GM19035 (cell line): ENCODE data around the gene ASF1B.
"Not testable (repeated sequence)": the region's sequence is repeated elsewhere in the genome, so short reads cannot be mapped to it uniquely, and the experiment has no call there.

Experiments
- ATAC-seq: cut with Tn5 transposase; IDR thresholded peaks from one replicate; pipeline ENCODE4 v1.9.1; 2021; ENCODE audit not compliant: unreplicated experiment

The ASF1B gene

DNA sequence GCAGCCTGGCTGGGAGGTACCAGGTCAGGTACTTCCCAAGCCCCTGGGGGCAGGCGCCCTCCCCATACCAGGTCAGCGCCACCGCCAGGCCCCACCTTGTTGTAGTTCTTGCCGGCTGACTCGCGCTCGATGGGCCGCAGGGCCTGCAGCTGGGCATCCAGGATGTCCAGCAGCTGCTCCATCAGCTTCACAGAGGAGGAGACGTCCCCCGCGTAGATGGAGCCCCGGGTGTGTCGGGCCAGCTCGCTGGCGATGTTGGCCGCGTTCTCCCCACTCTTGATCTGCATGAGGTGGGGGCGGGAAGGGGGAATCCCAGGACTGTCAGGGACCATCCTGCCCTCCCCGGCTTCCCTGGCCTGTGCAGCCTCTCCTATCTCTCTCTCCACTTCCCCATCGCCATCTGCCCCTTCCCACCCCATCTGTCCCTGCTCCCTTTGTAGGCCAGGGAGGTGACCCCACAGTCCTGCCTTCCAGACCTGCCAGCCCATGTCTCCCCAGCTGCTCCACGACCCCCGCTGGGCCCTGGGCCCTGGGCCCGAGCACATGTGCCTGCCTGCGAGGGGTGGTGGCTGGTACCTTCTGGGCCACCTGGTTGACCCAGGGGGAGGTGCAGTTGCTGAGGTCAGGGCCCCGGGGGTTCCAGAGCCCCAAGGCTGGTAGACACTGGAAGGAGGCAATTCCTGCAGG is 23.8 kb upstream of the ASF1B start:
- no peak for ATAC-seq

DNA sequence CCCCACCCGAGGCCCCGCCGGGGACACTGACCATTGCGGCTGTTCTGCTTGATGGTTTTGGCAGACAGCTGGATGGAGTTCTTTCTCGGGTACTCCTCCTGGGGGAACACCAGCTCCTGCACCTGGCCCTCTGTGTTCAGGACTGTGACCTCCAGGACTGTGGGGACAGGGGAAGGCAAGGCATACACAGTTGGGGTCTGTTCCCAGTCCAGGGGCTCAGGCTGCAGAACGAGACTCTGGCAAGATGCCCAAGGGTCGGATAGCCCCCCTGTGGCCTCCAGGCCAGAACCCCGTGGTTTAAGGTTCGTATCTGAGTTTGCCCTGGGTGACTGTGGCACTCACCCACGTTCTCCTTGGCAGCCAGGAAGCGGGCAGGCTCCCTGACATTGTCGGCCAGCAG is 22.7 kb upstream of the ASF1B start:
- no peak for ATAC-seq

DNA sequence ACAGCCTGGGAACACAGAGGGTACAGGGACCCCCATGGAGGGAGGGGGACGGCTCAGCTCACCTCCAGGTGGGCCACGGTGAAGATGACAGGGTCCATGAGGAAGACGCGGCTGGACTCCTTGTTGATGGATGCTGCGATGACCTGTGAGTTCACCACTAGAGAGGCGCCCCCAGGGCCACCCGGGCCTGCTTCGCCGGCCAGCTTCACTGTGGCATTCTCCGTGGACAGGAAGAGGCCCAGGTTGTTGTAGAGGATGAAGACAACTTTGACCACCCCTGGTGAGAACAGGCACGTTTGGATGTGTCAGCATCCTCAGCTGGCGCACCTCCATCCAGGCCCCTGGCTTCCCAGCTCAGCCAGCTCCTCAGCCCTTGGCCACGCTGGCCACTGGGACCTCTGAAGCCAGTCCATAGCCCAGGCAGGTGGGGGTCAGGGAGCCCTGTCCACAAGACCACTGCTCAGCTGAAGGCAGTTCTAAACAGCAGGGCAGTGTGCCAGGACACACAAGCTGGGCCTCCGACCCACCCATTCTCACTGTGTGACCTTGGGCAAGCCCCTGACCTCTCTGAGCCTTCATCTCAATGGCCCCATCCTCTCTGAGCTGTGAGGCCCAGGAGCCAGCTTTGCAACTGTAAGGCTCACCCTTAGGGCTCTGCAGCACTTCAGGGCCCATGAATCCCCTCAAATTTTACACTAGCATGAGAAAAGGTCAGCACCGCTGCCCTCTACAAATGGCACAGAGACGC is 22.1 kb upstream of the ASF1B start:
- ATAC-seq, result no peak

DNA sequence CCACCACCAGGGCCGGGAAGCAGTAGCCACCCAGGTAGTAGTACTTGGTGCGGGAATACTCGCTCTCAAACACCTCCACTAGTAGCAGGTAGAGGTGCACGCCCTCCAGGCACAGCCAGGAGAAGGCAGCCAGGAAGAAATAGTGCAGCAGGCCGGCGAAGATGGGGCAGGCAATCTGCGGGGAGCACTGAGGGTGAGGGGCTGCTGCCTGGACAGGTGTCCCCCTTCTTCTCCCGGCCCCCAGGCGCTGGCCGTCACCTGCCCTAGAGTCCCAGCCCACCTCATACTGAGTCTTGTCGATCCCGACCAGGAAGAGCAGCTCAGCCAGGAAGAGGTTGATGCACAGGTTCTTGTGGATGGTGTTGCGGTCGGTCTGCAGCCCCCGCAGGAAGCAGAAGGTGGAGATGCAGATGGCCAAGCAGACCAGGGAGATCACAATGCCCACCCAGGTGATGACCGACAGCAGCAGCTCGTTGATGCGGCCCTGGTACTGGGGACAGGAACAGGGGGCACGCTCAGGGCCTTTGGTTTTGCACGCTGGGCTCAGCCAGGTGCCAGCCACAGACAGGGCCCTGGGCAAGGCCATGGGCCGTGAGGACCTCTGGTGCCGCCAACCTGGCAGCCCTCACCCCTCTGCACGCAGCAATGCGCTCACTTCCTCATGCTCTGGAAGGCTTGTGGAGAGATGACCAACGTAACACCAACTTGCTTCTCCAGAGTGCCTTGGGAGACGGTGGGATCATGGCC is 20.8 kb upstream of the ASF1B start:
- ATAC-seq, result no peak

DNA sequence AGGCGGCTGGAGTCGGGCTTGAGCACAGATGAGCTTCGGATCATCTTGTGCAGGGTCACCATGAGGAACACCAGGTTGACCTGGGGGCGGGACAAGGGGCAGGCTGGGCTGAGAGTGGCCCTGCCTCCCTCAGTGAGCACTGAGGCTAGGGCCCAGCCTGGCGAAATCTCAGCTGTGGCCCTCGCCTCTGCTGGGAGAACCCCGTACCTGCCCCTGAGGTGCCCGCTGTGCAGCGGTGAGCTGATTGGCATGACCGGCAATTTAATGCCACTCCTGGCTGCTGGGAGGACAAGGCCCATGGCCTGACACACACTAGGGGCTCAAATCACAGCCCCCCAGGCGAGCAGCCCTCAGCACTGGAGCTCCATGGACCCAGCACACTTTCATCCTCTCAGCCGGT is 19.7 kb upstream of the ASF1B start:
- no peak for ATAC-seq

DNA sequence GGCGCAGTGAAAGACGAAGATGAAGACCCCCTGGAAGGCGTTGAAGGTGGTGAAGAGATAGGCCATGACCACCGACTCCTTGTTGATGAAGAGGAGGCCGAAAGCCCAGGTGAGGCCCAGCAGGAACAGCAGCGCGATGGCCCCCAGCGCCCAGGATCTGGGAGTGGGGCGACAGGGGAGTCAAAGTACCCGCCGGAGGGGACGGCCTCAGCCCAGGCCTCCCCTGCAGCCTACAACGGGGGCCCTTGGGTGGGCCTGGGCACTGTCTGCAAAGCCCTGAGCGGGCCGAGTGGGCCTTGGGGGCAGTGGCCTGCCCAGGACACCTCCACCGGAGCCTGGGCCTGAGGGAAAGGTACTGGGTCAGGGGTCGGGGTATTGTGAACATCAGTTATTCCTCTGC is 19.0 kb upstream of the ASF1B start:
- ATAC-seq, result no peak

DNA sequence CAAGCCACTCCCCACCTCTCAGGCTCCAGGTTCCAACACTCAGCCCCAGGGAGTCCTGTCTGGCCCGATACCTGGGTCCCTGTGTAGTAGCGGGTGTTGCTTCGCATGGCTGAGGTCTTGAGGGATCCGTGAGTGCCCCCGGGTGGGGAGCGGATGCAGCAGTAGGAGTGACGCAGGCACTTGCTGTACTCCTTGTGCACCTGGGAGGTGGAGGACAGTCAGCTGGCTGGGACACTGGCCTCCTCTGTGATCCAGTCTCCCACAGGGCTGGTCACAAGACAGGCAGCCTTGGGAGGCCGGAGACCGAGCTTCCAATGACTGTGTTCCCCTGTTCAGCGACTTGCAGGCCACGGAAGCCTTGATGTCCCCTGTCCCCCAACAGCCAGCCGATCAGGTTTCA is 16.3 kb upstream of the ASF1B start:
- no peak for ATAC-seq

DNA sequence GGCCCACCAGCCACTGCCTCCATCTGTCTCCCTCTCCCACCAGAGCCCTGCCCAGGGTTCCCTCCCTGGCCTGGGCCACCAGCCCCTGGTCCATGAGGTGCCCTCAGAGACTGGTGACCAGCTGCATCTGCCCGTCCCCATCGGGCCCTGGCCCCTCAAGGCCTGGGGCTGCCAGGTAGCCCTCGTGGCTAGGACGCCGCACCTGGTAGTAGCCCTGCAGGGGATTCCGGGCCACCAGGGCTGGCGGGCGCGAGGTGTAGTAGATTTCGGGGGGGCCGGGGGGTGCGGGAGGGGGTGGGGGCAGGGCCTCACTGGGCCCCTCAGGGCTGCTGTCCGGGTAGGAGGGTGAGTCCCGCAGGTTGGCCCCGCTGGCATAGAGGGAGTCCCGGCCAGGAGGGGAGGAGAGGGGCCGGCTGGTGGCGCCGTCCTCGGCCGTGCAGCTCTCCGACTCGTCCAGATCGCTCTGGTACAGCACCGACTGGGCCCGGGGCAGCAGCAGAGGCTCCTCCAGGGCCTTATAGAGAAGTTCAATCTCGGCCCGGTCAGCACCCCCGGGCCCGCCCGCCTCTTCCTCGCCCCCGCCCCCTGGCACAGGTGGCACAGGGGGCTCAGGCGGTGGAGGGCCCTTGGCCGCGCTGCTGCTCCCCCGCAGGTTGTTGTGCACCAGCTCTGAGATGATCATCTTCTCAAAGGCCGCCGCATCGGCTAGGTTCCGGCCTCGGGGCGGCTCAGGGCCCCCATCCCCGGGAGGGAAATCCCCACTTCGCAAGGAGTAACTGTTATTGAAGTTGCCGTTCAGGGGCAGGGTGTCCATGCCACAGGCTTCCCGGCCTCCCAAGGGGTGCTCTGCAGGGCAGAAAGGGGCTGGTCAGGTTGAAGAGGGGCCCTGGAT is 14.6 kb upstream of the ASF1B start:
- ATAC-seq, result no peak

DNA sequence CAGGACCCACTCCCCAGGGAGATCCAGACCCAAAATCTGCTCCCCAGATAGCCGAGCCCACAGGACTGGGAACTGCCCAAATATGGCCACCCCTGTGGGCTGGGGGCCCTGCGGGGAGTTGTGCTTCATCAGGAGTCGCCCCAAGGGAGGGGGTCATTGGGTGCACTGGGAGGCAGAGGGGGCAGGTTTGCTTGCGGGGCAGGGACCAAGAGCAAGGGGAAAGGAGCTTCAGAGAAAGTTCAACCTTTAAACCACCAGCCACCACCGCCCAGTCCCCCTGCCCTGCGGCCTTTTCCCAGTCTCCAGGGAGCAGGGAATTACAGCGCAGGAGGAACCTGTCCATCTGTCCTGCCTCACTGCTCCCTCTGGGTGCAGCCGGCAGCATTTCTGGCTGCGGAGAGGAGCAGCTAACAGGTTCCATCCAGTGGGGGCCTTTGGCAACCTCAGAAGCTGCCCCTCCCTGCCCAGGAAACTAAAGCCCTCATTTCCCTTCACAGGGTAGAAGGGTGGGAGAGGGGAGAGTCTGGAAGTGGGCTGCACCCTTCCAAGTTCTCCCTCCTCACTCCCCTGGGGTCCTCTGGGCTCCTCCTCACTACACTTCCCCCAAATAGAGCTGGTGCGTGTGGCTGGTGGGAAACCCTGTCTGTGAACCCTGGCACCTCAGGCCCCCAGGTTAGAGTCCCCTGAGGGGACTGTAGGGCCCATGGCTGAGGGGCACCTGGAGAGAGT is 13.8 kb upstream of the ASF1B start:
- ATAC-seq, result no peak

DNA sequence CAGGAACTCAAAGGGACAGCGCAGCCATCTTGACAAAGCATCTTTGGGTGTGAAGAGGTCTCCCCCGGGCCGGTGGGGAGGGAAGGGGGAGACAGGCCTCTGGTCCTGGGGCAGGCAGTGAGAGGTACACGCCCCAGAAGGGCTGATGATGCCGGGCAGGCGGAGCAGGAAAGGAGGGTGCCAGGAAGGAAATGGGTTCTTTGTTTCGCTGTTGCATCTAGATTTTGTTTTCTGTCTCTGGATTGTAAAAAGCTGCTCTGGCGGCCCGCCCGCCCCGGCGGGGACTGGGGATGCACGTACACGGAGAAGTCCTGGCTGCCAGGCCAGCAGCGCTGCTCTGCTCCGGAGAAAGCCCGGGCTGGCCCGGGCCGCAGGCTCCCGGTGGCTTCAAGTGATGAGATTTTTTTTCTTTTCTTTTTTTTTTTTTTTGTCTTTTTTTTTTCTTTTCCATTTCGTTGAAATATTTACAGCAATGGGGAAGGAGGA is 13.2 kb upstream of the ASF1B start:
- ATAC-seq, result no peak

DNA sequence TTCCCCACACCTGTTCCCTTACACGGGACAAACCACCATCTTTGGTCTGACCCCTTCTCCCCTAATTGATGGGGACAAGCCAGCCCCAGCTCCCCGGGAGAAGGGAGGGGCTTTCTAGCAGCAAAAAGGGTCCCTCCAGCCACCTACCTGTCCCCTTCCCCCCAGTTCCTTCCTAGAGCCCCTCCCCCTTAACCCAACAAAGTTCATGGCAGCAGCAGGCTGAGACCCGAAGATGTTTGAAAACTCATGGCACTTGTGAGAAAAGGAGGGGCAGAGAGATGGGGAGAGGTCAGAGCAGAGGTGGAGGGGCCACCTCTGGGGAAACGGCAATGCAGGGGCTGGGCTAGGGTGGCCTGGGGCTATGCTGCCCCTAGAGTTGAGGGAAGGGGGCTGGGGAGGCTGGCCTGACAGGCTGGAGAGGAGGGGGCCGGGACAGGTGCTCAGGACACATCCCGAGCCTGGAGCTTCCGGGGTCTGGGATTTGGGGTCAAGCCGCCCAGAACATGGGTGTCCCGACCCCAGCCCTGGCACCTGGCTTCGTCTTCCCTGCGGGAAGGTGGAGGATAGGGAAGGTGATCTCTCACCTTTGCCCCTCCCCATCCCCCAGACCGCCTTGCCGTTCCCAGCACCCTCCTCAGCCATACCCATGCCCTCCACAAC is 12.5 kb upstream of the ASF1B start:
- ATAC-seq, result no peak

DNA sequence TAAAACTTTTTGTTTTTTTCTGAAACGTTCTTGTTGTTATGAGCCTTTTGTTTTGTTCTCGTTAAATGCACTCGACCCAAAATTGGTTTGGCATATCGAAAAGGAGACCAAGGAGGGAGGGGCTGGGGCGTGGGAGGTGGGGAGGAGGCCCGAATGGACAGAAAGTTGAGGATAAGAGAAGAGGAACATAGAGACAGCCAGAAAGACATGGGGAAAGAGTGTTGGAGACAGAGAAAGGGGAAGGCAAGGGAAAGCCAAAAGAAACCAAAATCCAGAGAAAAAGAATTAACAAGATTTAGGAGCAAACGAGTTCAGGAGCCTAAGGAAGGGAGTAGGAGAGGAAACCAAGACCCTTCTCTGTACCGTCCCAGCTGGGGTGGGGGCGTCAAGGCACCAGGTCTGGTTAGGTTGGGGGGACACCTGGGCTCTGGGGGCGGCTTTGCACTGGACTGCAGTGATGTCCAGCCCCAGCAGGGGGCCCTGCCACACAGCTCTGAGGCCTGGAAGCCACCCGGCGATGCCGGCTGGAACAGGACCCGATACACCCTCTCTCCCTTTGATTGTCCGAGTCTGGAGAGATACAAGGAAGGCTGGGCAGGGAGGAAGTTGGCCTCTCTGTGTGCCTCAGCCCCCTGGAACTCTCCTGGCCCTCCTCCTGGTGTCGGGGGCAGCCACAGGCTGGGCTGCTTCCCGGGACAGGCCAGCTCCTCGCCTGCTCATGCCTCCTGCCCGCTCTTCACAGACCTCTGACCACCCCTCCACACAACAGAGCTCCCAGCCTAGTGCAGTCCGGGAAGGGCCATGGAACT is 11.6 kb upstream of the ASF1B start:
- no peak for ATAC-seq

DNA sequence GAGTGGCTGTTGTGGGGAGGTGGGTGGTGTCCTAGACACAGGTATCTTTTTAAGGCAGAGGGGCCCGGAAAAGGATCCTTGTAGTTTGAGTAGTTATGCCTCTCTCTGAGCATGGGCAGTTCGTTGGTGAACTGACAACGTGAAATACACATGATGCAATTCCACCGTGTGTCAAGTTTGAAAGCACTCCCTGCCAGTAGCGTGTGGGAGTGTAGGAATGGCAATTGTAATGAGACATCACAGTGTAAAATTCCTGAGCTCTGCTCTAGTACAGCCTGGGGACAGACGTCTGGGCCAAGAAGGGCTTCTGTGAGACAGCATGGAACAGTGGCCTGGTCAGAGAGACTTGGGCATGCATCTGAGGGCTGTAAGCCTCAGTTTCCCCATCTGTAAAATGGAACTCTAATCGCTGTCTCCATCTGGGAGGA is 10.4 kb upstream of the ASF1B start:
- no peak for ATAC-seq

DNA sequence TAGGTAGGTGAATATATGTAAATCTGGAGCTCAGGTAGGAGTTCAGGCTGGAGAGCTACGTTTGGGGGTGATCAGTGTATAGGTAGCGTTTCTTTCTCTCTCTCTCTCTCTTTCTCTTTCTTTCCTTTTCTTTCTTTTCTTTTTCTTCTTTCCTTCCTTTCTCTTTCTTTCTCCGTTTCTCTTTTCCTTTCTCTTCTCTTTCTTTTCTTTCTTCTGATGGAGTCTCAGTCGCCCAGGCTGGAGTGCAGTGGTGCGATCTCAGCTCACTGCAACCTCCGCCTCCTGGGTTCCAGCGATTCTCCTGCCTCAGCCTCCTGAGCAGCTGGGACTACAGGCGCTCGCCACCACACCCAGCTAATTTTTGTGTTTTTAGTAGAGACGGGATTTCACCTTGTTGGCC is 9.8 kb upstream of the ASF1B start:
- not testable (repeated sequence) for ATAC-seq

DNA sequence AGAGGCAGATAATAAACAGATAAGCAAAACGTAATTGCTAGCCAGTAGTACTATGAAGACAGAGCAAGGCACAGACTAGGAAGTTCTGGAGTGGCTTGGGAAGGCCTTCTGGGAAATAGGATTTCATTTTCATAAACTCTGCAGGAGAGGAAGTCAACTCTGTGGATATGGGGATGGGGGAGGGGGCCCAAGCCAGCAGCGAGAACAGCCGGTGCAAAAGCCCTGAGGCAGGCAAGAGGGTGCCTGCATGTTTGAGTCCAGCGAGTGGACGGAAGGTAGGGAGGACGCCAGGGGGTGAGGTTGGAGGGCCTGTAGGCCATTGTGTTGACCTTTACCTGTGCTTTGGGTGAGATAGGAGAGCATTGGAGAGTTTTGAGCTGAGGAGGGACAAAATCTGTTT is 9.0 kb upstream of the ASF1B start:
- ATAC-seq, result no peak

DNA sequence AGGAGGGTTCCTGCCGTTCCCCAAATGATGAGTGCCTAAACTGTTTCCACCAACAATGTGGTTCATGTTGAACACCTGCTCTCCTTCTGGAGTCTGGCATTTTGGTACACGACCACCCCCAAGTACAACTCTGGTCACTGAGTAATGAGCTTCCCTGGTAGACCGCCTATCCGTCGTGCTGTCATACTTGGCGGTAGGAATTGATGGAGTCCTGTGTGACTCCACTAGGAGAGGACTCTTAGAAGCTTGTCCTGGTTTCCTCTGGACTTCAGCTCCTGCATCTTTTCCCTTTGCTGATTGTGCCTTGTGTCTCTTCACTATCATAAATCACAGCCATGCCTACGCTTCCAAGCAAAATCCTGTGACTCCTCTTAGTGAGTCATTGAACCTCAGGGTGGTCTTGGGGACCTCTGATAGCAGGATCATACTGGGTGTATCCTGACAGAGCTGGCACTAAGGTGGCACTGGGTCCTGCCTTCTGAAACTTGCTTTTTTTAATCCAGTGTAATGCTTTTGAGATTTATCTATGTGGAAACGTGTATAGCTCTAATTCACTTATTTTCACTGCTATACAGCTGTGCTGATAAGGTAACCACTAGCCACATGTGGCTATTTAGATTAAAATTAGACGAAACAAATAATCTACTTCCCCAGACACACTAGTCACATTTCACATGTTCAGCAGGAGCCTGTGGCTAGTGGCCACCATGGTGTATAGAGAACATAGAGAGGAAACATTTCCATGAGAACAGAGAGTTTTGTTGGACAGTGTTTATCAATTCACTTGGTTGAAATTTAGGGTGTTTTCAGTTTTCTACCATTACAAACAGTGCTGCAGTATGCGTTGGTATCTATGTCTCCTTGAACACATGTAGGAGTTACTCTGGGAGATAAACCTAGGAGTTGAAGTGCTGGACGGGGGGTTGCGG is 6.1 kb upstream of the ASF1B start:
- no peak for ATAC-seq

DNA sequence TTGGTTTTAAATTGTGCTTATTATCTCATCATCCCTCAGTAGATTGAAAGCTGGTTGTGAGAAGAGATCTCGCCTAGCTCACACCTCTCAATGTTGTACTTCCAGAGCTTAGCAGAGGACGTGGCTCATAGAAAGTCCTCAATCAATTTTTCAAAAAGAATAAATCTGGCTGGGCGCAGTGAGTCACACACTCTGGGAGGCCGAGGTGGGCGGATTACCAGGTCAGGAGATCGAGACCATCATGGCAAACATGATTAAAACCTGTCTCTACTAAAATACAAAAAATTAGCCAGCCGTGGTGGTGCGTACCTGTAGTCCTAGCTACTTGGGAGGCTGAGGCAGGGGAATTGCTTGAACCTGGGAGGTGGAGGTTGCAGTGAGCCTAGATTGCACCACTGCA is 4.7 kb upstream of the ASF1B start:
- no peak for ATAC-seq

DNA sequence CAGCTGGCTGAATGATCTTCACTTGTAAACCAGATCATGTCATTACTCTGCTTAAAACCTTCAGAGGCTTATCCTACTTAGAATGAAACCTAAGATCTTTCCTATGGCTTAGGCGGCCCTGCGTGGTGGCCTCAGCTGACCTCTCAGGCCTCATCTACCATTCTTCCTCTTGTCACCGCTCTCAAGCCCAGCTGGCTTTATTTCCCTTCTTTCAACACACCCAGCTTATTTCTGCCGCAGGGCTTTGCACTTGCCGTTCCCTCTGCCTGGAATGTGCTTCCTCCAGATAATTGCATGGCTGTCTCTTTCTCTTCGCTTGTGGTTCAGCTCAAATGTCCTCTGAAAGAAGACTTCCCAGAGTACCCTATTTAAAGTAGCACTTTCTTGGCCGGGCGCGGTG is 3.6 kb upstream of the ASF1B start:
- ATAC-seq, result no peak
